ENCODE data around the gene CFAP47. TPM values are rescaled to one million over a fixed set of nuclear protein-coding genes. Genes with fewer than 3 reads are reported as not detected.
"Not testable (repeated sequence)": the region's sequence is repeated elsewhere in the genome, so short reads cannot be mapped to it uniquely, and the experiment has no call there.

Gene CFAP47
- total RNA-seq, 1 donor = not detected

GRCh38 chrX:36019125-36019524 is 99.6 kb downstream of the CFAP47 start:
- no peak for DNase-seq (ENCODE audit: low read depth)
- no peak for TF ChIP-seq CTCF (IDR thresholded peaks at IDR 0.05; ENCODE audit: insufficient read depth, low read length)
- no peak overlapping the region for H3K4me3 ChIP-seq (ENCODE audit: low read depth, low read length)

DNA sequence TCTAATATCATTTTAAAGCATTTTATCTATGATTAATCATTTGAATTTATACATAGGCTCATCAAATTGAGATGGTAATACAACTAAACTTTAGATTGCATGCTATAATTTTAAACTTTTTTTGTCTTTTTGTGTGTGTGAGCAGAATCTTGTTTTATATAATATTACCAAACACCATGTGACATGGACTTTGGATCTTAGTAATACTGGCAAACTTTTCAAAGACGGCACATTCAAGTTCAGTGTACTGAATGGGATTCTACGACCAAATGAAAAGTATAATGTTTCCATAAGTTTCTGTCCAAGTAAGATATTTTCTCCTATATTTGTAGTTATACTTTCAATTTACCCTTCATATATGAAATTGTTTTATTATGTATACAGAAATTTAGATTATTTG is 116.0 kb downstream of the CFAP47 start:
- no peak for TF ChIP-seq CTCF (IDR thresholded peaks at IDR 0.05; ENCODE audit: insufficient read depth, low read length)
- no peak for DNase-seq (ENCODE audit: low read depth)
- no peak overlapping the region for H3K4me3 ChIP-seq (ENCODE audit: low read depth, low read length)

GRCh38 chrX:36062778-36063177 is 143.2 kb downstream of the CFAP47 start:
- DNase-seq (ENCODE audit: low read depth) = no peak
- H3K4me3 ChIP-seq (ENCODE audit: low read depth, low read length) = no peak overlapping the region
- TF ChIP-seq CTCF (IDR thresholded peaks at IDR 0.05; ENCODE audit: insufficient read depth, low read length) = no peak

GRCh38 chrX:36071061-36071460 is 151.5 kb downstream of the CFAP47 start:
- H3K4me3 ChIP-seq (ENCODE audit: low read depth, low read length) = no peak overlapping the region
- no peak for DNase-seq (ENCODE audit: low read depth)
- no peak for TF ChIP-seq CTCF (IDR thresholded peaks at IDR 0.05; ENCODE audit: insufficient read depth, low read length)

- not testable (repeated sequence) for DNase-seq (ENCODE audit: low read depth); H3K4me3 ChIP-seq (ENCODE audit: low read depth, low read length)
These were observed 155.5 kb downstream of the CFAP47 start for GRCh38 chrX:36075009-36075408.

- DNase-seq (ENCODE audit: low read depth) = no peak
- TF ChIP-seq CTCF (IDR thresholded peaks at IDR 0.05; ENCODE audit: insufficient read depth, low read length) = no peak
- H3K4me3 ChIP-seq (ENCODE audit: low read depth, low read length) = no peak overlapping the region
These were observed 163.7 kb downstream of the CFAP47 start for GRCh38 chrX:36083256-36083655.

GRCh38 chrX:36087366-36087765 is 167.8 kb downstream of the CFAP47 start:
- no peak overlapping the region for H3K4me3 ChIP-seq (ENCODE audit: low read depth, low read length)
- no peak for TF ChIP-seq CTCF (IDR thresholded peaks at IDR 0.05; ENCODE audit: insufficient read depth, low read length)
- DNase-seq (ENCODE audit: low read depth) = no peak

DNA sequence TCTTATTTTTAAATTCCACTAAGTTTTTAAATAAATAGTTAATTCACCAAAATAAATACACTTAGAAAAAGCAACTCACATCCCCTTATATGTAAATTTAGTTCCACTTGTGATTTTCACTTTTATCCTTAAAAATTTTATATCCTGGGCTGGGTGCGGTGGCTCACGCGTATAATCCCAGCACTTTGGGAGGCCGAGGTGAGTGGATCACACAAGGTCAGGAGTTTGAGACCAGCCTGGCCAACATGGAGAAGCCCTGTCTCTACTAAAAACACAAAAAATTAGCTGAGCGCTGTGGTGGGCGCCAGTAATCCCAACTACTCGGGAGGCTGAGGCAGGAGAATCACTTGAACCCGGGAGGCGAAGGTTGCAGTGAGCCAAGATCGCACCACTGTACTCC is 169.4 kb downstream of the CFAP47 start:
- DNase-seq (ENCODE audit: low read depth) = not testable (repeated sequence)

More for the DNA sequence above, 169.4 kb downstream of the CFAP47 start:
- H3K4me3 ChIP-seq (ENCODE audit: low read depth, low read length) = not testable (repeated sequence)

All from fibroblast of the aortic adventitia (primary cell).